H9 (cell line): Measurements from ENCODE around the gene TRAK2. TPM values are rescaled to one million over a fixed set of nuclear protein-coding genes. Genes with fewer than 3 reads are reported as not detected.

Experiments
- DNase-seq: peaks from one replicate; pipeline ENCODE4 v3.0.0-alpha.2; 2017
- H2AFZ ChIP-seq: one replicate; pipeline ENCODE4 v1.6.1; 2013; ENCODE audit warnings: mild to moderate bottlenecking, low read length, control low read depth, moderate library complexity
- H2AK5ac ChIP-seq: 2 replicates; pipeline ENCODE4 v1.6.1; 2013; ENCODE audit warnings: low read length, control low read depth, mixed read lengths; ENCODE audit not compliant: insufficient read length
- H2BK120ac ChIP-seq: one replicate; pipeline ENCODE4 v1.6.1; 2013; ENCODE audit warnings: low read depth, mild to moderate bottlenecking, low read length, control low read depth, inconsistent platforms; ENCODE audit not compliant: poor library complexity, severe bottlenecking
- H2BK12ac ChIP-seq: 2 replicates; pipeline ENCODE4 v1.6.1; 2013; ENCODE audit warnings: low read length, control low read depth, mixed read lengths, low read depth; ENCODE audit not compliant: insufficient read length
- H2BK15ac ChIP-seq: 2 replicates; pipeline ENCODE4 v1.6.1; 2013; ENCODE audit warnings: low read depth, low read length, control low read depth
- H2BK20ac ChIP-seq: one replicate; pipeline ENCODE4 v1.6.1; 2013; ENCODE audit warnings: low read depth, mild to moderate bottlenecking, low read length, control low read depth, inconsistent platforms; ENCODE audit not compliant: poor library complexity, severe bottlenecking
- H2BK5ac ChIP-seq: 2 replicates; pipeline ENCODE4 v1.6.1; 2013; ENCODE audit warnings: low read length, control low read depth, mixed read lengths; ENCODE audit not compliant: insufficient read length
- H3K14ac ChIP-seq: 2 replicates; pipeline ENCODE4 v1.6.1; 2013; ENCODE audit warnings: low read length, control low read depth; ENCODE audit not compliant: insufficient read depth
- H3K18ac ChIP-seq: 2 replicates; pipeline ENCODE4 v1.6.1; 2013; ENCODE audit warnings: low read depth, mild to moderate bottlenecking, mixed read lengths, low read length, control low read depth; ENCODE audit not compliant: insufficient read length
- H3K23ac ChIP-seq: 2 replicates; pipeline ENCODE4 v1.6.1; 2013; ENCODE audit warnings: low read length, control low read depth, mixed read lengths, low read depth; ENCODE audit not compliant: insufficient read length
- H3K23me2 ChIP-seq: 2 replicates; pipeline ENCODE4 v1.6.1; 2013; ENCODE audit warnings: low read depth, mild to moderate bottlenecking, mixed read lengths, low read length, control low read depth; ENCODE audit not compliant: insufficient read length, poor library complexity, severe bottlenecking
- H3K27ac ChIP-seq: 2 replicates; pipeline ENCODE4 v1.5.1; 2013; ENCODE audit warnings: low read length, control low read depth, mixed read lengths, low read depth; ENCODE audit not compliant: insufficient read length
- H3K27me3 ChIP-seq: 2 replicates; pipeline ENCODE4 v1.6.1; 2013; ENCODE audit warnings: low read length, control low read depth, inconsistent platforms; ENCODE audit not compliant: insufficient read depth
- H3K4ac ChIP-seq: 2 replicates; pipeline ENCODE4 v1.6.1; 2013; ENCODE audit warnings: low read depth, mild to moderate bottlenecking, control low read depth, inconsistent platforms, low read length, moderate library complexity
- H3K4me1 ChIP-seq: 2 replicates; pipeline ENCODE4 v1.6.1; 2013; ENCODE audit warnings: low read length, control low read depth, inconsistent platforms; ENCODE audit not compliant: insufficient read depth
- H3K4me2 ChIP-seq: 2 replicates; pipeline ENCODE4 v1.6.1; 2013; ENCODE audit warnings: low read length, control low read depth, mixed read lengths; ENCODE audit not compliant: insufficient read length, insufficient read depth
- H3K56ac ChIP-seq: 2 replicates; pipeline ENCODE4 v1.6.1; 2013; ENCODE audit warnings: low read depth, mild to moderate bottlenecking, mixed read lengths, low read length, control low read depth; ENCODE audit not compliant: insufficient read length
- H3K79me1 ChIP-seq: 2 replicates; pipeline ENCODE4 v1.6.1; 2013; ENCODE audit warnings: low read depth, mild to moderate bottlenecking, moderate library complexity, low read length, control low read depth, inconsistent platforms; ENCODE audit not compliant: insufficient read depth, poor library complexity, severe bottlenecking
- H3K79me2 ChIP-seq: 2 replicates; pipeline ENCODE4 v1.6.1; 2013; ENCODE audit warnings: low read length, control low read depth, inconsistent platforms; ENCODE audit not compliant: insufficient read depth
- H3K9ac ChIP-seq: 2 replicates; pipeline ENCODE4 v1.6.1; 2013; ENCODE audit warnings: low read length, control low read depth, mixed read lengths; ENCODE audit not compliant: insufficient read length; ENCODE audit errors: extremely low read depth
- H3K9me3 ChIP-seq: one replicate; pipeline ENCODE4 v1.6.1; 2013; ENCODE audit warnings: low read depth, low read length, inconsistent platforms; ENCODE audit not compliant: control insufficient read depth
- H3T11ph ChIP-seq: one replicate; pipeline ENCODE4 v1.6.1; 2013; ENCODE audit warnings: mild to moderate bottlenecking, low read length, control low read depth, inconsistent platforms
- H4K20me1 ChIP-seq: one replicate; pipeline ENCODE4 v1.6.1; 2013; ENCODE audit not compliant: control insufficient read depth, insufficient read length, insufficient read depth
- H4K5ac ChIP-seq: 2 replicates; pipeline ENCODE4 v1.6.1; 2013; ENCODE audit warnings: low read depth, mild to moderate bottlenecking, mixed read lengths, low read length, control low read depth; ENCODE audit not compliant: insufficient read length
- H4K8ac ChIP-seq: replicated peaks from 2 replicates; pipeline ENCODE4 v1.6.1; 2013; ENCODE audit warnings: low read length, control low read depth, mixed read lengths, low read depth; ENCODE audit not compliant: insufficient read length
- H4K91ac ChIP-seq: 2 replicates; pipeline ENCODE4 v1.6.1; 2013; ENCODE audit warnings: low read depth, mild to moderate bottlenecking, moderate library complexity, mixed read lengths, low read length, control low read depth; ENCODE audit not compliant: insufficient read length
- H3K27ac Mint-ChIP-seq, 3 experiments: 2 replicates in 2 of 3; 3 replicates in 1 of 3; pipeline ENCODE4 v1.8.0; 2020 to 2021; ENCODE audit warnings: mixed read lengths in 3 of 3, mild to moderate bottlenecking in 1 of 3, moderate library complexity in 1 of 3
- H3K27me3 Mint-ChIP-seq: 2 replicates; pipeline ENCODE4 v1.8.0; 2021; ENCODE audit warnings: low read depth, mild to moderate bottlenecking, moderate library complexity, mixed read lengths
- H3K36me3 Mint-ChIP-seq, 3 experiments: 2 replicates in 2 of 3; 3 replicates in 1 of 3; pipeline ENCODE4 v1.8.0; 2020 to 2021; ENCODE audit warnings: low read depth in 3 of 3, mixed read lengths in 3 of 3; ENCODE audit not compliant: insufficient read depth in 1 of 3
- H3K4me1 Mint-ChIP-seq, 2 experiments: 2 replicates each; pipeline ENCODE4 v1.8.0; 2020; ENCODE audit warnings: mixed read lengths in 2 of 2
- H3K4me3 Mint-ChIP-seq, 2 experiments: 2 replicates in 1 of 2; 3 replicates in 1 of 2; pipeline ENCODE4 v1.8.0; 2020 to 2021; ENCODE audit warnings: mild to moderate bottlenecking in 2 of 2, mixed read lengths in 2 of 2, moderate library complexity in 1 of 2
- H3K9me3 Mint-ChIP-seq, 2 experiments: 2 replicates in 1 of 2; 3 replicates in 1 of 2; pipeline ENCODE4 v1.8.0; 2020; ENCODE audit warnings: mild to moderate bottlenecking in 2 of 2, mixed read lengths in 2 of 2, moderate library complexity in 1 of 2
- CTCF ChIP-seq: fragments of 200-600 bp; sonication (generic); conservative IDR thresholded peaks from 3 replicates; pipeline ENCODE4 v1.8.0; 2021; ENCODE audit warnings: antibody characterized with exemption, mild to moderate bottlenecking
- WGBS: extraction: QIAGEN DNeasy Blood & Tissue Kit; methylation state at CpG from one replicate; pipeline ENCODE4 v1.1.7; 2013; ENCODE audit warnings: missing lambda C conversion rate, low lambda C conversion rate, mixed read lengths; ENCODE audit not compliant: insufficient read length; ENCODE audit errors: extremely low coverage; 5-methylcytosine and 5-hydroxymethylcytosine counted together
- total RNA-seq: library from RNA; stranded (reverse); gene quantifications from 2 replicates; pipeline ENCODE4 v1.2.1, GENCODE V29; 2021

Gene TRAK2
- total RNA-seq, 1 experiment from 2014 or later: 14.2 TPM

GRCh38 chr2:201383136-201383535, 68.1 kb downstream of the TRAK2 start:
- Mint-ChIP-seq H3K9me3 (peaks cover 0 to 2% of the 10 kb centered on the region in 2 experiments; a peak in 1 of 5 replicates), H3K4me3 (no peak overlapping the region), H3K36me3 (peaks cover 11 to 18% (median 12%) of the 10 kb centered on the region in 3 experiments), H3K4me1 (peaks cover 7 to 11% of the 10 kb centered on the region in 2 experiments), H3K27ac (no peak overlapping the region), H3K27me3 (no peaks in the 10 kb centered on the region)
- H2BK5ac ChIP-seq: no peak overlapping the region
- no peak for TF ChIP-seq CTCF
- no peak overlapping the region for H3T11ph ChIP-seq
- H2AFZ ChIP-seq: no peak overlapping the region
- no peak overlapping the region for H2BK120ac ChIP-seq
- H3K9me3 ChIP-seq: no peaks in the 10 kb centered on the region
- H3K14ac ChIP-seq: no peak overlapping the region
- no peak overlapping the region for H3K4ac ChIP-seq
- DNase-seq: no peak
- H2BK15ac ChIP-seq: no peak overlapping the region
- no peaks in the 10 kb centered on the region for H3K27me3 ChIP-seq
- H3K4me2 ChIP-seq: no peak overlapping the region
- H4K5ac ChIP-seq: no peak overlapping the region
- H3K4me1 ChIP-seq: no peaks in the 10 kb centered on the region; the same call in 1 of the 2 replicates
- no peak overlapping the region for H3K18ac ChIP-seq
- no peaks in the 10 kb centered on the region for H3K79me1 ChIP-seq
- no peak overlapping the region for H2AK5ac ChIP-seq
- H3K79me2 ChIP-seq: no peaks in the 10 kb centered on the region
- no peak overlapping the region for H2BK12ac ChIP-seq
- WGBS: no CpG with 5 or more reads among the region's 1 CpG
- no peak overlapping the region for H3K27ac ChIP-seq
- H3K23ac ChIP-seq: no peak overlapping the region
- no peak overlapping the region for H3K56ac ChIP-seq
- H3K9ac ChIP-seq: no peak overlapping the region
- no peaks in the 10 kb centered on the region for H4K20me1 ChIP-seq
- H4K91ac ChIP-seq: no peak overlapping the region
- no peak overlapping the region for H4K8ac ChIP-seq
- no peaks in the 10 kb centered on the region for H3K23me2 ChIP-seq
- H2BK20ac ChIP-seq: no peak overlapping the region
